Measurements from ENCODE around the gene MLIP. TPM values are rescaled to one million over a fixed set of nuclear protein-coding genes. Genes with fewer than 3 reads are reported as not detected.

The MLIP gene
- total RNA-seq, 1 donor from 2014 or later = 0.58 TPM

- DNase-seq (ENCODE audit: extremely low read depth, low read depth, low spot score) = no peak
Observed at GRCh38 chr6:54273214-54273820, 162.1 kb downstream of the MLIP start.

GRCh38 chr6:54274383-54274782, 163.1 kb downstream of the MLIP start:
- DNase-seq (ENCODE audit: extremely low read depth, low read depth, low spot score) = no peak

- peak; percentile 9 for DNase-seq (ENCODE audit: extremely low read depth, low read depth, low spot score)
Observed at GRCh38 chr6:54282186-54282585, 170.9 kb downstream of the MLIP start.

GRCh38 chr6:54284161-54284860, 173.1 kb downstream of the MLIP start:
- no peak for DNase-seq (ENCODE audit: extremely low read depth, low read depth, low spot score)

GRCh38 chr6:54285595-54285994, 174.4 kb downstream of the MLIP start:
- DNase-seq (ENCODE audit: extremely low read depth, low read depth, low spot score) = no peak

GRCh38 chr6:54286141-54286540, 174.9 kb downstream of the MLIP start:
- DNase-seq (ENCODE audit: extremely low read depth, low read depth, low spot score) = no peak

- DNase-seq (ENCODE audit: extremely low read depth, low read depth, low spot score) = no peak
Observed at GRCh38 chr6:54288474-54288873, 177.2 kb downstream of the MLIP start.

- DNase-seq (ENCODE audit: extremely low read depth, low read depth, low spot score) = no peak
Observed at GRCh38 chr6:54289426-54289825, 178.2 kb downstream of the MLIP start.

GRCh38 chr6:54291146-54291545, 179.9 kb downstream of the MLIP start:
- peak; percentile 44 for DNase-seq (ENCODE audit: extremely low read depth, low read depth, low spot score)

GRCh38 chr6:54291738-54292137, 180.5 kb downstream of the MLIP start:
- DNase-seq (ENCODE audit: extremely low read depth, low read depth, low spot score) = peak; percentile 27

- no peak for DNase-seq (ENCODE audit: extremely low read depth, low read depth, low spot score)
Observed at GRCh38 chr6:54294965-54295532, 183.8 kb downstream of the MLIP start.

GRCh38 chr6:54299542-54300269, 188.5 kb downstream of the MLIP start:
- no peak for DNase-seq (ENCODE audit: extremely low read depth, low read depth, low spot score)

- DNase-seq (ENCODE audit: extremely low read depth, low read depth, low spot score) = no peak
Observed at GRCh38 chr6:54301770-54302169, 190.5 kb downstream of the MLIP start.

- DNase-seq (ENCODE audit: extremely low read depth, low read depth, low spot score) = no peak
Observed at GRCh38 chr6:54307439-54307910, 196.2 kb downstream of the MLIP start.

- no peak for DNase-seq (ENCODE audit: extremely low read depth, low read depth, low spot score)
Observed at GRCh38 chr6:54308289-54308985, 197.2 kb downstream of the MLIP start, which contains the start of gene TINAG. TSS of gene TINAG (plus strand) at chr6:54308441. CDS start at chr6:54308551, 110 bp downstream.

- no peak for DNase-seq (ENCODE audit: extremely low read depth, low read depth, low spot score)
Observed at GRCh38 chr6:54308986-54309315, 197.7 kb downstream of the MLIP start.

GRCh38 chr6:54310377-54311152, 199.3 kb downstream of the MLIP start:
- no peak for DNase-seq (ENCODE audit: extremely low read depth, low read depth, low spot score)

GRCh38 chr6:54315656-54316055, 204.4 kb downstream of the MLIP start:
- DNase-seq (ENCODE audit: extremely low read depth, low read depth, low spot score) = no peak
